SU-DHL-6 (cell line): ENCODE measurements around the gene RADIL.

Source experiments
- H2AFZ ChIP-seq: fragments of 200-600 bp; sonication (generic); 2 replicates; pipeline ENCODE4 v1.6.1; 2014; ENCODE audit warnings: low read depth, mild to moderate bottlenecking, moderate library complexity, mixed read lengths, antibody characterized with exemption, low read length; ENCODE audit not compliant: severe bottlenecking
- H3F3A ChIP-seq: fragments of 200-600 bp; shearing (Covaris generic); 2 replicates; pipeline ENCODE4 v1.6.0; 2016; ENCODE audit warnings: antibody characterized with exemption, mild to moderate bottlenecking; ENCODE audit not compliant: insufficient read depth
- H3K27ac ChIP-seq: fragments of 200-600 bp; sonication (generic); 2 replicates; pipeline ENCODE4 v1.5.1; 2016; ENCODE audit warnings: low read depth, mild to moderate bottlenecking, low read length, moderate library complexity, mixed read lengths
- H3K27me3 ChIP-seq: fragments of 200-600 bp; sonication (generic), shearing (Covaris generic); 2 replicates; pipeline ENCODE4 v1.6.0; 2014; ENCODE audit warnings: mild to moderate bottlenecking, low read length
- H3K36me3 ChIP-seq: fragments of 200-600 bp; sonication (generic); 2 replicates; pipeline ENCODE4 v1.6.1; 2014; ENCODE audit warnings: mild to moderate bottlenecking, low read length, mixed read lengths
- H3K4me2 ChIP-seq: fragments of 300-600, 200-600 bp; shearing (Covaris generic), sonication (generic); 2 replicates; pipeline ENCODE4 v1.6.0; 2014; ENCODE audit warnings: low read length, low read depth, mild to moderate bottlenecking; ENCODE audit not compliant: poor library complexity, severe bottlenecking
- H3K4me3 ChIP-seq: fragments of 200-600 bp; sonication (generic); 2 replicates; pipeline ENCODE4 v1.5.1; 2014; ENCODE audit warnings: antibody characterized with exemption, low read length, mild to moderate bottlenecking, mixed read lengths; ENCODE audit not compliant: insufficient read depth, poor library complexity, severe bottlenecking
- H3K79me2 ChIP-seq: fragments of 200-600 bp; sonication (generic); 2 replicates; pipeline ENCODE4 v1.6.1; 2014; ENCODE audit warnings: mild to moderate bottlenecking, low read length, moderate library complexity; ENCODE audit not compliant: insufficient read depth
- H3K9ac ChIP-seq: fragments of 200-600 bp; sonication (generic); 2 replicates; pipeline ENCODE4 v1.7.0; 2014; ENCODE audit warnings: mild to moderate bottlenecking, low read length
- H3K9me2 ChIP-seq: fragments of 200-600 bp; sonication (generic); replicated peaks from 2 replicates; pipeline ENCODE4 v1.6.1; 2014; ENCODE audit warnings: low read length; ENCODE audit not compliant: insufficient read depth
- H3K9me3 ChIP-seq: fragments of 200-600 bp; sonication (generic); 2 replicates; pipeline ENCODE4 v1.6.1; 2014; ENCODE audit warnings: low read length, mixed read lengths; ENCODE audit not compliant: insufficient read depth
- H4K20me1 ChIP-seq: fragments of 200-600 bp; sonication (generic); 2 replicates; pipeline ENCODE4 v1.6.1; 2014; ENCODE audit warnings: low read depth, mild to moderate bottlenecking, antibody characterized with exemption, low read length, moderate library complexity, mixed read lengths
- CTCF ChIP-seq: fragments of 200-600 bp; sonication (generic); IDR thresholded peaks from one replicate; pipeline ENCODE4 v1.5.1; 2017; ENCODE audit warnings: antibody characterized with exemption, mild to moderate bottlenecking, low read length, moderate library complexity; ENCODE audit not compliant: insufficient read depth, poor library complexity, severe bottlenecking
- EZH2phosphoT487 ChIP-seq: fragments of 200-600 bp; sonication (generic), shearing (Covaris generic); conservative IDR thresholded peaks from 2 replicates; pipeline ENCODE4 v1.6.1; 2018; ENCODE audit warnings: mild to moderate bottlenecking, antibody characterized with exemption, low read length, moderate library complexity, mixed read lengths

RADIL gene

GRCh38 chr7:4862156-4862555, 21.4 kb downstream of the RADIL start:
- H3F3A ChIP-seq, result no peaks in the 10 kb centered on the region
- no peak overlapping the region for H3K27ac ChIP-seq
- no peak overlapping the region for H3K4me3 ChIP-seq
- TF ChIP-seq CTCF, result no peak
- no peak for TF ChIP-seq EZH2phosphoT487
- H3K9me2 ChIP-seq, result no peaks in the 10 kb centered on the region
- no peaks in the 10 kb centered on the region for H3K9me3 ChIP-seq
- H3K4me2 ChIP-seq, result no peak overlapping the region
- H3K36me3 ChIP-seq, result no peaks in the 10 kb centered on the region
- no peak overlapping the region for H2AFZ ChIP-seq
- H3K9ac ChIP-seq, result no peak overlapping the region
- H3K79me2 ChIP-seq, result no peaks in the 10 kb centered on the region
- H3K27me3 ChIP-seq, result no peaks in the 10 kb centered on the region
- H4K20me1 ChIP-seq, result no peaks in the 10 kb centered on the region

GRCh38 chr7:4861673-4862072, 21.8 kb downstream of the RADIL start, which contains the start of gene PAPOLB:
PAPOLB (minus strand) TSS chr7:4862030; CDS start chr7:4861810, 220 bp downstream.
- no peaks in the 10 kb centered on the region for H3K9me2 ChIP-seq
- no peaks in the 10 kb centered on the region for H3F3A ChIP-seq
- H3K9me3 ChIP-seq, result no peaks in the 10 kb centered on the region
- TF ChIP-seq EZH2phosphoT487 (no peak), CTCF (no peak)
- no peaks in the 10 kb centered on the region for H3K36me3 ChIP-seq
- H3K27ac ChIP-seq, result no peak within 1 kb of the TSS
- no peaks in the 10 kb centered on the region for H4K20me1 ChIP-seq
- no peaks in the 10 kb centered on the region for H3K27me3 ChIP-seq
- H2AFZ ChIP-seq, result no peak within 1 kb of the TSS
- H3K4me3 ChIP-seq, result no peak within 1 kb of the TSS
- no peak within 1 kb of the TSS for H3K4me2 ChIP-seq
- no peaks in the 10 kb centered on the region for H3K79me2 ChIP-seq
- H3K9ac ChIP-seq, result no peak within 1 kb of the TSS

- no peak overlapping the region for H3K4me3 ChIP-seq
- no peaks in the 10 kb centered on the region for H3K79me2 ChIP-seq
- H4K20me1 ChIP-seq, result no peaks in the 10 kb centered on the region
- no peak overlapping the region for H3K9ac ChIP-seq
- H3K27me3 ChIP-seq, result no peaks in the 10 kb centered on the region
- H3F3A ChIP-seq, result no peaks in the 10 kb centered on the region
- H2AFZ ChIP-seq, result no peak overlapping the region
- H3K36me3 ChIP-seq, result no peaks in the 10 kb centered on the region
- no peaks in the 10 kb centered on the region for H3K9me3 ChIP-seq
- H3K9me2 ChIP-seq, result no peaks in the 10 kb centered on the region
- TF ChIP-seq CTCF (no peak), EZH2phosphoT487 (no peak)
- no peak overlapping the region for H3K27ac ChIP-seq
- H3K4me2 ChIP-seq, result no peak overlapping the region
Observed at GRCh38 chr7:4861227-4861626, 22.3 kb downstream of the RADIL start.
